Measurements from ENCODE around the gene ANKRD44.

Gene ANKRD44

DNA sequence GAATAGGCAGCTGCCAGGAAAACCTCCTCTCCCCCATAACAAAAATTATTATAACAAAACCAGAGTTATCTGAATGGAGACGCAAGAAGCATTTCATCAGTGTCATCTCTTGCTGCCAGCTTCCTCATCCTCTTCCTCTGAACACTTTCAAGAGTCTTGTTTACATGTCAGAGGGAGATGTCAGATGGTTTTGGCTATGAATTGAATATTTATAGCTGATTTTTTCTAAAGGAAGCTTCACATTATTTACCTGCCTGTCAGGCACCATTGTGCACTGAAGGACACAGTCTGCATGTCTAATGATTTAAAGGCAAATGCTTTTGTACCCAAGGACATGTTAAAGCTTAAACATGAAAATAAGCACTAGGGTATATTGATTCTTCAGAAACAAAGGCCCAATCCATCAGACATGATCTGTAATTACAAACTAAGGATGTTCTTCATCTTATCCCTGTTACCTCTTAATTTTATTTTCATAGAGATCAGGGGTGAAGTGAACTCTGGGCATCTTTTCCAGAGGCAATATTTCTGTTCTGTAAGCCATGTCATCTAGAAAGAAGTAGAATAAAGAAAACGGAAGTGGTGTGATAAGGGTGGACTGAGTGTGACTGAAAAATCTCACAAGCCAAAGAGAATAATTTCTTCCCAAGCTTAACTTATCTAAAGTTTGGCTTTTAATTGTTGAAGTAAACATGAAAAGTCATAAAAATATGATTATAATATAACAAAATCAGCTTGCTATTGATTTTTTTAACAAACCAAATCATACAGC lies 168.7 kb downstream of the ANKRD44 start:
- DNase-seq (ENCODE audit: low read depth) = no peak

DNA sequence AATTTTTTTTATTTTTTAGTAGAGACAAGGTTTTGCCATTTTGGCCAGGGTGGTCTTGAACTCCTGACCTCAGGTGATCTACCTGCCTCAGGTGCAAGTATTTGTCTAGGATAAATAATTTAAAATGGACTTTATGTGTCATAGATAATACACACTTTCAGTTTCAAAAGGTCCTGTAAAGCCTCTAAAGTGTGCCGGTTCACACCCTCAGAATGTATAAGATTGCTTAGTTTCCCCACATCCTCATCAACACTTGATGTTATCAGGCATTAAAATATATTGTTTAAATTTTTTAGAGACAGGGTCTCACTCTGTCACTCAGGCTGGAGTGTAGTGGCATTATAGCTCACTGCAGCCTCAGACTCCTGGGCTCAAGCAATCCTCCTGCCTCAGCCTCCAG lies 170.5 kb downstream of the ANKRD44 start:
- no peak for DNase-seq (ENCODE audit: low read depth)

GRCh38 chr2:197138506-197138905 lies 172.1 kb downstream of the ANKRD44 start:
- no peak for DNase-seq (ENCODE audit: low read depth)

- DNase-seq (ENCODE audit: low read depth) = no peak
These were observed 172.6 kb downstream of the ANKRD44 start for GRCh38 chr2:197137826-197138477.

DNA sequence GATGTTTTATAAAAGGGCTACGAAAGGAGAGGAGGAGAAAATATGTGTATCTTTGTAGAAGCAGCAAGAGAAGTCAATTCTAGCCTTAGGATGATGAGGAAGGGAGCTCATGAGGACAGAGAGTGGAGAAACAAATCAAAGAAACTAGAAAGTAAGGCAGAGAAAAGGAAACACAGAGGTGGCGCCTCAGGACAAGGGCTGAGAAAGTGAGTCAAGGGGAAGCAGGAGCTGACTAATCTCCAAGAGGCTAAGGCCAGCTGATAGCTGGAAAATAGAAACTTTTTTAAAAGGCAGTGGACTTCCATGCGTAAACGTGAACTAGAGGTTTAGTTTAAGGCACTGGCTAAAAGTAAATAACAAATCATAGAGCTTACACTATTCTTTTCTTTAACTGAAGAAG lies 173.3 kb downstream of the ANKRD44 start:
- no peak for DNase-seq (ENCODE audit: low read depth)

DNA sequence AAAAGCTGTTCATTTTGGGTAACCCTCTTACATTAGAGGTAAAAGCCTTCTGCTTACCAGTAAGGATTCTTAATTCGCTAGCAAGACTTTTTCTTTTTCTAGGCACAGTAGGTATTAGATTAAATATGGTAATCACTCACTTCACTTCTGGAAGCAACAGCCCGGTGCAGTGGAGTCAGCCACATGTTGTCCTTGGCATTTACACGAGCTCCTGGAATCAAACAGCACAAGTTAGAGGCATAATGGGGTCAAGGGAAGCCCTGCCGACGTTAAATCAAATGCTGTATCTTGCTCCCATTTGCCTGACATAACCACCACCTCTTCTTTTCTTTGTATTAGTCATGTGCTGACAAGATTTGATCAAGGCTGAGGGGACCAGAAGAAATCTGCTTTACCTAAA lies 174.1 kb downstream of the ANKRD44 start:
- no peak for DNase-seq (ENCODE audit: low read depth)

DNA sequence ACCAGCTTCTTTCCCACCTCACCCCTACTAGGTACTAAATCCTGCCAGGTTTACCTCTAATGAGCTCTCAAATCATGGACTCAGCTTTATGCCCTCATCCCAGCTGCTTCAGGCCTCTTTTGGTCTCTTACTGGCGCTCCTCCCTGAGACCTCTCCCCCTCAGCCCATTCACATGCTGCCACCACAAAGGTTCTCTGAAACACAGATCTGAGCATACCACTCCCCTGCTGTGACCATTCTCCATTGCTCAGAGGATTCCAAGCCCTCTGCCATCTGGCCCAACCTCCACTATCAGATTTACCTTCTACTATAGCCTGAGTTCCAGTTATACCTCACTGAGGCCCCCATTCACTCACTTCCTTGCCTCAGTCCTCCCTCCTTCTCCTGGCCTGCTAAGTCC lies 174.8 kb downstream of the ANKRD44 start:
- DNase-seq (ENCODE audit: low read depth) = no peak

- no peak for DNase-seq (ENCODE audit: low read depth)
These were observed 176.4 kb downstream of the ANKRD44 start for GRCh38 chr2:197134206-197134605.

GRCh38 chr2:197131558-197131855 lies 179.1 kb downstream of the ANKRD44 start:
- DNase-seq (ENCODE audit: low read depth) = no peak

- no peak for DNase-seq (ENCODE audit: low read depth)
These were observed 180.3 kb downstream of the ANKRD44 start for GRCh38 chr2:197130318-197130717.

- no peak for DNase-seq (ENCODE audit: low read depth)
These were observed 181.7 kb downstream of the ANKRD44 start for GRCh38 chr2:197128897-197129296.

- no peak for DNase-seq (ENCODE audit: low read depth)
These were observed 182.5 kb downstream of the ANKRD44 start for GRCh38 chr2:197128126-197128525.

- no peak for DNase-seq (ENCODE audit: low read depth)
These were observed 183.8 kb downstream of the ANKRD44 start for GRCh38 chr2:197126630-197127352.

DNA sequence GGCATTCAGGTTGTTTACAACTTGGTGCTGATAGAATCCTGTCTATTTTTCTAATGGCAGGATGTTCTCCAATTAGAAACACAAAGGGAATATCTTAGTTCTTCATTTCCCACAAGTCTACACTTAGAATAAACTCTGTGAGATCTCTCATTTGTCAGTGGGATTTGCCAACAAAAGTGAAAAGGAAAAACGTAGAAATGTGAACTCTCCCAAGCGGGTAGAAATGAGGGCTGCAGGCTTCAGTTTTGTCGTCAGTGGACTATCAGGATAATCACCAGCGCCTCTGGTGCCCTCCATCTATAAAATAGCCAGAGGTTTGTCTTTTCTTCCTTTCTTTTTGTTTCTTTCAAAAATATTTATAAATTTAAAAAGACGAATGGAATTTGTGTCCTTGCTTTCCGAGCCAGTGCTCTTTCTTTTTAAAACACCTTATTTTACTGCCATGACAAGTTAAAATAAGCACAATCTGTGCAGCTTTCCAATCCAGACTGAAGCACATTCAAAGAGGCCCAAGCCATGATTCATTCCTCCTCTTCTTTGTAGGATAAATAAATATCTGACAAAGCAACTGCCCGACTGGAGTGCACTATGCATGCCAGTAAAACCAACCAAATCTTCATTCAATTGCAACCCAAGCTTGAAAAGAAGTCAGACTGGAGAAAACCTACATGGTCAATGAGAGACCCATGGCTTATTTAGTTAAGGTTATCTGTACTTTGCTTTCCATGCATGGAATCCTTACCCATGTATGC lies 185.8 kb downstream of the ANKRD44 start:
- no peak for DNase-seq (ENCODE audit: low read depth)

GRCh38 chr2:197122821-197123220 lies 187.8 kb downstream of the ANKRD44 start:
- no peak for DNase-seq (ENCODE audit: low read depth)

- DNase-seq (ENCODE audit: low read depth) = no peak
These were observed 188.7 kb downstream of the ANKRD44 start for GRCh38 chr2:197121756-197122385.

- DNase-seq (ENCODE audit: low read depth) = no peak
These were observed 189.3 kb downstream of the ANKRD44 start for GRCh38 chr2:197121255-197121654.

DNA sequence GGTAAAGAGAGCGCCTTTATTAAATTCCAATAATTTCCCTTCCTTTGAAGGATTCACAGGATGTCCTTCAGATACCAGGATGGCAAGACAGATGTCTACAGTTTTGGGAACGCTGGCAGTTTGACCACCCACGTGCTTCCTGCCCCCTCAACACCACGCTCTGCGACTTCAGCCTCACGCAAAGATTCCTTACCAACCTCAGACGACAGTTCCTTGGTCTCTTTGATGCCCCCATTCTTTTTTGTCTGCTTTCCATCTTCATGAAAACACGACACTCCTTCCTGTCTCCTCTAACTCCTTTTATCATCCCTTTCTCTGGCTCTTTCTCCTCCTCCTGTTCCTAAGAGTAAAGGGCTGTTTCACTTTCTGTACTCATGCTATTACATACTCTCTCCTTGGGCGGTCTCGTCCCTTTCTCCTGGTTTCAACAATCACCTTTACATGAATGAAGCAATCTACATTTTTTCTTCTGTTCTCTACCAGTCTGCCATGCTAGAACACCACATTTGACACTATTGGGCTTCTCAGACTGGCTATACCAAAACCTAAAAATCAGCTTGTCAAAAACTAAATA lies 194.2 kb downstream of the ANKRD44 start:
- DNase-seq (ENCODE audit: low read depth) = no peak

DNA sequence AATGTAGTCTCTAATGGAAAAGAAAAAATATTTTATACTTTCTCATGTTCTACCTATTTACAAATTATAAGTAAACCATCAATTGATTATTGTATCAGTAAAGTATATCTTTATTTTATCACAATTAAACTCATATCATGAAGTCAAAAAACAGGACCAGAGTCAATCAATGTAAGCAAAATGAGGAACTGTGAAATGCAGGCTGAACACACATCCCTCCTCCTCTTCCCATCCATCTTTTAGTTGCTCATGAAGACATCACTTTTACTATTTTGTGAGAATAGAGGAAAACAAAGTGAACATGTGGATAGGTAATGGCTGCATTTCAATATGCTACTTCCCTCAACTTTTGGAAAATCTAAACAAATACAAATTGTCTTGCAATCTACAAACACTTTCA lies 195.3 kb downstream of the ANKRD44 start:
- no peak for DNase-seq (ENCODE audit: low read depth)

DNA sequence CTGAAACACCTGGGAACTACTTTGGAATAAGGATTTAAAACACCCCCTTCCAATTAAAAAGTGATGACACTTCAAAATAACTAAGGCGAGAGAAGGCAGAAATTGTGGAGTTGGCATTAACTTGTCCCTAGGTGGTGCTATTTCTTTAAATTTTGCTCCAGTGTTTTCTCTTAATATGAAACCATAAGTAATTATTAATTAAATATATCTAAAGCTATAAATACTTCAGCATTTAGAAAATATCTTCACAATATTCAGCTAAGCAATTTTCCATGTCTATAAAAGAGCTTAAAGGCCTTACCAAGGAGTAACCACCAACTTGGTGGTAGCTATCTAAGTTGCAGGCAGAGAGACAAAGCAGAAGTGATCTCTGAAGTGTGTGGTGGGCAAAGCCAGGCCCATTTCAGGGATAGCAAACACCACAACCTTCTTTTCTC lies 197.3 kb downstream of the ANKRD44 start:
- DNase-seq (ENCODE audit: low read depth) = no peak

GRCh38 chr2:197109326-197109725 lies 201.3 kb downstream of the ANKRD44 start:
- DNase-seq (ENCODE audit: low read depth) = no peak

- DNase-seq (ENCODE audit: low read depth) = no peak
These were observed 201.8 kb downstream of the ANKRD44 start for GRCh38 chr2:197108758-197109157.

Measured in activated T-helper 1 cell treated with Interleukin-2 at 50 U/mL for 16 hours (primary cell).